Activated CD4-positive, CD25-positive, alpha-beta regulatory T cell treated with anti-CD3 and anti-CD28 coated beads, Interleukin-2, amount 50 U/mL, for 72 hours (primary cell): ENCODE results near the gene BTBD7.

Experiments used
- DNase-seq: peaks from one replicate; pipeline ENCODE4 v3.0.0; 2021

BTBD7 gene

DNA sequence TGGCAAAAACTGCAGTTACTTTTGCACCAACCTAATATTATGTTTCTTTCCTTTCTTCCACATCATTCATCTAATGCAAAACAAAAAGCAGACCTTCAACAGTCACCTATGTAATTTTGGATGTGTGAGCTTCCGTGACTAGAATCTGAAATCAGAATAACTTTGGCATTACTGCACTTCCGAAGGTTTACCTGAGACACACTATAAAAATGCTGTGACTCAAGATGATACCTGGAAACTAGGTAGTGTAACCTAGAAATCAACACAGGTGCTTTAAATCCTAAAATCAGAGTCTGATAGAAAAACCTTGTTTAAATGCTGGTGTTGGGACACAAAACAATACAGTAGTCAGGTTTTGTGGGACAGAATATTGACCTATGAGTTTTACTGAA is 2.2 kb downstream of the BTBD7 start:
- DNase-seq, result no peak

DNA sequence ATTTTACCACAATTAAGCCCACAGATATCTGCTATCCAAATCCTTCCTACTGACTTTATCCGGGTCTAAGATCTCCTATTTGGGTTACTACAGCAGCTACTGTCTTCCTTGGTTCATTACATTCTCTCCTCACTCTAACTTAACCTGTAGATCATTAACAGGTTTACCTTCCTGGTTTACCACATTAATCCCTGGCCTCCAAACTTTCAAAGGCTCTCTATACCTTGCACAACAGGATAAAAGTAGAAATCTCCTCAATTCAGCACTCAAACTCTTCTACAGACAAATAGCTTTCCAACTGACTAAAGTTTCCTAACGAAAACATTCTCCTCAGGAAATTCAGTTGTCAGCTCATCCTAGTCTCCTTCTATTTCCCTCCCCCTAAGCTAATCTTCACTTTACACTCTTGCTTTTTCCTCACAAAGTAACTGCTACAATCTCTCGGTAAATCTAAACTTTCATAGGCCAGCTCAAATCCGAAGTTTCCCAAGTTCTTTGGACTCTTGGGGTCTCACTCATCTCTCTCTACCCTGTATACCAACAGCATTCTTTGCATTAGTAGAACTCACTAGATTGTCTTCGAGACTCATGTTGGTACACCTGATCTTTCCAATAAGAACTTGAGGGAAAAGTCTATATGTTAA is 2.7 kb downstream of the BTBD7 start:
- no peak for DNase-seq

DNA sequence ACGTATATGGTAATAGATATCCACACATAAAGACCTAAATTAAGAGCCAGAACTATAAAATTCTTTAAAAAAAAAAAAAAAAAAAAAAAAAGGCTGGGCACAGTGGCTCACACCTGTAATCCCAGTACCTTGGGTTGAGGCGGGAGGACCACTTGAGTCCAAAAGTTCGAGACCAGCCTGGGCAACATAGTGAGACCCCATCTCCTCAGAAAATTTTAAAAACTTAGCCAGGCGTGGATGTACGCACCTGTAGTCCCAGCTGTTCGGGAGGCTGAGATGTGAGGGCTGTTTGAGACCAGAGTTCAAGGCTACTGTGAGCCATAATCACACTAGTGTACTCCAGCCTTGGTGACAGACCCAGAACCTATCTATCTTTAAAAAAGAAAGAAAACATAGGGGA is 4.3 kb downstream of the BTBD7 start:
- DNase-seq, result no peak

DNA sequence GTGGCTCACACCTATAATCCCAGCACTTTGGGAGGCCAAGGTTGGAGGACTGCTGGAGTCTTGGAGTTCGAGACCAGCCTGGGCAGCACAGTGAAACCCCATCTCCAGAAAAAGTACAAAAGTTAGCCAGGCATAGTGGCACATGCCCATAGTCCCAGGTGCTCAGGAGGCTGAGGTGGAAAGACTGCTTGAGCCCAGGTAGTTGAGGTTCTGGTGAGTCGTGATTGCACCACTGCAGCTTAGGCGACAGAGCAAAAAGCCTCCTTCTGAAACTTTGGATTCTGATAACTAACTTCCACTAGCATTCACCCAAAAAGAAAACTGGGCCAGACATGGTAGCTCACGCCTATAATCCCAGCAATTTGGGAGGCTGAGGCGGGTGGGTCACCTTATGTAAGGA is 6.6 kb downstream of the BTBD7 start:
- DNase-seq, result no peak

DNA sequence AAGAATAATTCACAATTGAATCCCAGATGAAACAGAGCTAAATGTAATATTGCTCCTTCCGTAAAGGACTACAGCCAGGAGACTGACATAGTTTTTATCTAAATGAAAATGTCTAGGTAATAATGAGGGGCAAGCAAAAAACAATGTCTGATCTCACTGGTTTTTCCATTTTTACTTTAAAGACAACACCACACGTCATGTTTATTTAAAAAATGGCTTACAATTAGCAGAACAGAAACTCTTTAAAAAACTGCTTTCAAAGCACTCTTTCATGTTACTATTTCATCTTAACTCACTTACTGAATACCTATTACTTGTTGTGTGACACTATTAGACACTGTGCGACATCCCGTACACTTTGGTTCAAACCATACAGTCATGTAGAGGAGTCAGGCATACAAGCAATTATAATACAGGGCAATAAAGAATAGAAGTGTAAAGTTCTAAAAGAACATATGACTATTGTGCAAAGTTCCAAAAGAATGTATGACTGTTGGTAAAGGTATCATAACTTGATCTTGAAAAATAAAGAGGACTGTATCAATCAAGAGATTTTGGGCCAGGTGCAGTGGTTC is 9.1 kb downstream of the BTBD7 start:
- DNase-seq, result no peak

DNA sequence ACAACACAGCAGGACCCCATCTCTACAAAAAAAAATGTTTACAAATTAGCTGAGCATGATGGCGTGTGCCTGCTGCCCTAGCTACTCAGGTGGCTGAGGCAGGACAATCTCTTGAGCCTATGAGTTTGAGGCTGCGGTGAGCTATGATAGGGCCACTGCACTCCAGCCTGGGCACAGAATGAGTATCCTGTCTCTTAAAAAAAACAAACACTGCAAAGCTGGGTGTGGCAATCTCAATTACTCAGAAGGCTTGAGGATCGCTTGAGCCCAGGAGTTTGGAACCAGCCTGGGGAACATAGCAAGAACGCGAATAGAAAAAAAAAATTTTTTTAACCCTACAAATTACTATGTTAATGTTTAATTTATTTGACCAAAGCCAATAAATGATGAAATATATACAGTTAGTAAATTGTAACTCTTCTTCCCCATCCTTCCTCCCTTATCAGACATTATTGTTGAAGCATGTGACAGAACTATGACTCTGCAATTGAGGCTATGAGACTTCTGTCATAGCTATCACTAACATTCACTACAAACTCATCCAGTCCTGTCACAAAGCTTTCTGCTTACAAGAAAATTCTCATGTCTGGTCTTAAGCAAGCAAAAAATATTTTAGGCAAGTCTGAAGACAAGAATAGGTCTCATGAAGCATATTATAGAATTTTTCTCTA is 9.8 kb downstream of the BTBD7 start:
- no peak for DNase-seq

DNA sequence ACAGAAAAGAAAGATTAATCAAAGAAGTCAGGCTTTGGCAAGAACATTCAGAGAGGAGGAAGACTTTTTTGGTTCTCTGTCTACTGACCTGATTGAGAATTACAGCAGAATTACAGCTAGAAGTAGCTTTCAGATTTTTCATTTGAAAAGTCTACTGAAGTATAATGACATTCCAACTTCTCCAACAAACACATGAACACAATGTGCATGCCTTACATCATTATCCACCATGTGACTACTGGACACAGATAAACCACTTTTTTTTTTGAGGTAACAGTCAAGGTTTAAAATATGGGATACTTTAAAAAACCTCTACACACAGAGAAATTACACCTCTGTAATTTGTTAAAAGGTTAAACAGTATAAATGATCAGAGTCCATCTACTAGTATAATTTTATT is 12.3 kb downstream of the BTBD7 start:
- DNase-seq, result no peak

DNA sequence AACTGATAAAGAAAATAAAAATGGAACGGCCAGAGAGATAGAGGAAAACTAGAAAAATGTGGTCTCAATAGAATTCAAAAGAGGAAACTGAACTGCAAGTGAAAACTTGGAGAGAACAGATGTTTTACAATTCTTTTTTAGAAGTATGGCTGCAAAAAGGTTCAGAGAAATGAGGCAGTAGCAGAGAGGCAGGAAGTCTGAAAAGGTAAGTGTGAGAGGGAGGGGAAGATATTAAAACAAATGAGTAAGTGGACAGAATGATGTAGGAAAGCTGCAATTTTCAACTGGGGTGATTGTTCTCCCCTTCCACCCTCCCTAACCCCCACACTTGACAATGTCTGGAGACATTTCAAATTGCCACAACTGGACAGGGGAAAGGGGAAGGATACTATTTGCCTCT is 12.9 kb downstream of the BTBD7 start:
- DNase-seq, result no peak

DNA sequence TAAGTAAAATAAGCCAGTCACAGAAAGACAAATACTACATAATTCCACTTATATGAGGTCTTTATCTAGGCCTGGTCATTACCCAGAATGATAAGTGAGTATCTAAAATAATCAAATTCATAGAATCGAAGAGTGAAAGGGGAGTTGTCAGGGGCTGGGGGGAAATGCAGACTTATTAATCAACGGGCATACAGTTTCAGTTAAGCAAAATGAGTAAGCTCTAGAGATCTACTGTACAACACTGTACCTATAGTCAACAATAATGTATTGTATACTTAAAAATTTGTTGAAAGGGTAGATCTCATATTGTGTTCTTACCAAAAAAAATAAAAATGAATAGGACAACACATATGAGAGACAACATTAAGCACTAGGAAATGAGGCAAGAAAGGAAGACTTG is 13.3 kb downstream of the BTBD7 start:
- no peak for DNase-seq

DNA sequence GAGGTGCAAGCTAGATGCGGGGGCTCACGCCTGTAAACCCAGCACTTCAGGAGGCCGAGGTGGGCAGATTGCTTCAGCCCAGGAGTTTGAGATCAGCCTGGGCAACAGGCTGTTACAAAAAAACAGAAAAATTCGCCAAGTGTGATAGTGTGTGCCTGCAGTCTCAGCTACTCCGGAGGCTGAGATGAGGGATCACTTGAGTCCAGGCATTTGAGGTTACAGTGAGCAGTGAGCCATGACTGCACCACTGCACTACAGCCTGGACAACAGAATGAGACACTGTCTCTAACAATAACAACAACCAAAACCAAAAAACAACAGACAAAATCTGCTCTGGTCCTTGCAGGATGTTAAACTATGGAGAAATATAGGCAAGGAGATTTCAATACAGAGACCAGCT is 13.9 kb downstream of the BTBD7 start:
- no peak for DNase-seq

DNA sequence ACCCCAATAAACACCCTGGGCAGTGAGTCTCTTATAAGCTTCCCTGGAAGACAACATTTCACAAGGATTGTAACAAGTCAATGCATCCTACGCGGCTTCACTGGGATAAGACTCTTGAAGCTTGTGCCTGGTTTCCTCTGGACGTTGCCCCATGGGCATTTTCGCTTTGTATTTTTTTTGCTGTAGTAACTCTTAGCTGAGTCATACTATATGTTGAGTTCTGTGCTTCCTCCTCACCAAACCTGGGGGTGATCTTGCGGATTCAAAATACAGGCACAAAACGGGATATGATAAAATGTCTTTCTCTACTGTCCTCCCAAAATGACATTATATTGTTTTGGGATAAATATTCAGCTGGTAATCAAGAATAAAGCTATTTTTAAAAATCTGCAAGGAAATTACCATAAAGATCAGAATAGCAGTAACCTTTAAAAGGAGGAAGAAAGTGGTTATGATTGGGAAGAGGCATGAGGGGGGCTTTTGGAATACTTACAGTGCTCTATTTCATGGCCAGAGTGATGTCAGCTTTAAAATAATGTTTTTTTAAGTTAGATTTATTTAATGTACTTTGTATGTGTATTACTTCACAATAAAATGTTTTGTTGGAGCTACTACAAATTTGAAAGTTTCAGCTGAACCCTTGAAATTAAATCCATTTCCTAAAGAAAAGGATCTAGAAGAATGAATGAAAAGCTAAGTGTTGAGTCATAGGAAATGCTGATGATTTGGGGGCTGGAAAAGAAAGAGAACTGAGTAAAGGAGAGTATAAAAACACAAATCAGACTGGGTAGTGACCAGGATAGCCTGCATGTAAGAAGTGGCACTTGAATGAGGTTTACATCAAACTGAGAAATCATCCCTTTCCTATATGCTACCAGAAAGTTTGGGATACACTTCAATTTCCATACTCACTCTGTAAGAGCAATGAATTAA is 14.7 kb downstream of the BTBD7 start:
- no peak for DNase-seq

DNA sequence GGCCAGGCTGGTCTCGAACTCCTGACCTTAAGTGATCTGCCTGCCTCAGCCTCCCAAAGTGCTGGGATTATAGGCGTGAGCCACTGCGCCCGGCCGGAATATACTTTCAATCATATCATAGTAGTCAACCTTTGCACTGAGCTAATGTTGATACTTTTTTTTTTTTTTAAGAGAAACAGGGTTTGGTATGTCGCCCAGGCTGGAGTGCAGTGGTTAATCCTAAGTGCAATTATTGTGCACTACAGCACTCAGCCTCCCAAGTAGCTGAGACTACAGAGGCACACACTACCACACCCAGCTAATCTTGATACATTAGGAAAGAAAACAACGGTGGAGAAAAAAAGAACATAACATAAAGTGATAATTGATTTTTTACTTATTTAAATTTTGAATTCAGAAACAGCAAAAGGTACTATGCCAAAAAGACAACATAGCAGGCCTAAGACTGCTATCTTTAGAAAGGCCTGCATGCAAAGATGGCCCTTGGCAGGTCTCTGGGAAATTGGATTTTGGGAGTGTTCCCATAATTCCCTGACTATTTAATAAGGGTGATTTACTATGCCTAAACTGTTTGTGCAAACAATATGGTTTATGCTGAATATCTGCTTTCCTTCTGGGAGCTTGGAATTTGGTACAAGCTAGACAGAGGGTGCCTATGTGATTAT is 15.5 kb downstream of the BTBD7 start:
- DNase-seq, result no peak

DNA sequence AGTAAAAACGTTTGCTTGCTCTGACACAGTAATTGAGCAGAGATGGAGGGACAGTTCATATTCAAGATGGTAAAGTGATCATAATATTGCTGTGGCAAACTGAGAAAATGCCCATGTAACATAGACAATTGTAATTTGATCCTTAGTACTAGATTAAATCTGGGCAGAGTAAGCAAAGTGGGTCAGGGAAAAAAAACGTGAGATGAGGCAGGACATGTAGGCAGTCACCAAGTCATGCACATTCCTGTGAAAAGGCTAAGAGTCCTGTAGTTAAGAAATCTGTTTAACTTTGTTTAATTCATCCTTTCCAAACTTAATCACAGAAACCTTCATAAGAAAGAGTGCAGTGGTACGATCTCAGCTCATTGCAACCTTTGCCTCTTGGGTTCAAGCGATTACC is 16.1 kb downstream of the BTBD7 start:
- no peak for DNase-seq

DNA sequence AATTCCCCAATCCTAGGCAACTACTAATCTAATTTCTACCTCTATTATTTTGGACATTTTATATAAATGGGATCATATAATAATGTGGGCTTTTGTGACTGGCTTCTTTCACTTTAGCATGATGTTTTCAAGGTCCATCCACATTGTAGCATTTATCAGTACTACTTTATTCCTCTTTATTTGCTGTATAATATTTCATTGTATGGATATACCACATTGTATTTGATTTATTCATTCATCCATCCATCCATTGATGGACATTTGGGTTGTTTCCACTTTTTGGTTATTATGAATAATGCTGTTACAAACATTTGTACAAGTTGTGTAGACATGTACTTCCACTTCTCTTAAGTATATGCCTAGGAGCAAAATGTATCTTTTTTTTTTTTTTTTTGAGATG is 17.3 kb downstream of the BTBD7 start:
- DNase-seq, result no peak

DNA sequence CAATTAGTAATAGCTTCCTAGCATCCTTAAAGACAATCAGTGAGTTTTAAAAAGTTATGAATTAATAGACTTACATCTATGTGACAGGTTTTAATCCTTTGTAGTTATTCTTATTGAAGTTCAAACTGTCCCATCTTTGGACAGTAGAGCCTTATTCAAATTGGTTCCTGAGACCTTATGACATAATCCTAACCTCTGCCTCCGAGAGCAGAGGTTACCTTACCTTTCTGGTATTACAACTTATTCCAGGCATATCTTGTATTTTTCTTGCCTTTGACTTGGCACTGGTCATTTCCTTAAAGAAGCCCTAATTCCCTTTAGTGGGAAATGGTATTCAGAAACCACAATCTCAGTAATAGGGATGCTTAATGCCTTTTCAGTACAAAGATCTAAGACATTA is 21.8 kb downstream of the BTBD7 start:
- DNase-seq, result no peak

DNA sequence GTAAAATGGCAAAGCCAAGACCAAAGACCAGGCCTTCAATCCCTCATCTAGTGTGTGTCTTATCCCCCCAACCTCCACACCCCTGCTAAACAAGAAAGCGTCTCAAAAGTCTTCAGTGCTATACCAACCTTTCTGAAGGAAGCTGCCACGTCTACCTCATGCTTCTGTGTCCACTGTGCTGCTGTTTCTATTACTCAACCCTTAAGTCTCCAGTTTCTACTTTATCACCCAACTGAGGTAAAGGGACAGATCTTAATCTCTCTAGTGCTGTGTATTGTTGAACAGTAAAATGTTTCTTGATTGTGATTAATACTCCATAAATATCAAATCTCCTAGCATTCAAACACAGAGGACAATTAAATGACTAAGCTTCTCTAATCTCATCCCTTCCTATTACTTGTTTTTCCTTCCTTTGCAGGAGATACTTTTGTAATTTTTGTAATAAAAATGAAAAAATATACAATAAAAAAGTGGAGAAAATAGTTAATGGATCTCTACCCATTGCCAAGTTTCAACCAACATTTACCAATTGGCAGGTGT is 23.3 kb downstream of the BTBD7 start:
- DNase-seq, result no peak

DNA sequence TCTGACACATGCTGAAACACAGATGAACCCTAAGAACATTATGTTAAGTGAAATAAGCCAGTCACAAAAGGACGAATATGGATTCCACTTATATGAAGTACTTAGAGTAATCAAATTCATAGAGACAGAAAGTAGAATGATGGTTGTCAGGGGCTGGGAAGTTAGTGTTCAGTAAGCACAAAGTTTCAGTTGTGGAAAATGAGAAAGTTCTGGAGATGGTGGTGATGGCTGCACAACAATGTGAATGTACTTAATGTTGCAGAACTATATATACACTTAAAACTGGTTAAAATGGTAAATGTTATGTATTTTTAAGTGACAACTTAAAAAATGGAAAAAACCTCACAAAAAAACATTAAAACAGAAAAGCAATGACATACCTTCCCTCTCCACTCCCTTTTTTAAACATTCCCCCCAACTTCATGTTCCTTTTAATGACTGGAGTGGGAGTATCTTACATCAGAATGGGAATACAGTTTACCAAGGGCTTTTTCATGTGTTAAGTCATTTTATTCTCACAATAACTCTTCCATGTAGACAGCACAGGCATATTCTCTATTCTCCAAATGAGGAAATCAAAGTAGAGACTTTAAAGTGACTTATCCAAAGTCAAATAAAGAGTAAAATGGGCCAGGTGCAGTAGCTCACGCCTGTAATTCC is 24.0 kb downstream of the BTBD7 start:
- no peak for DNase-seq

DNA sequence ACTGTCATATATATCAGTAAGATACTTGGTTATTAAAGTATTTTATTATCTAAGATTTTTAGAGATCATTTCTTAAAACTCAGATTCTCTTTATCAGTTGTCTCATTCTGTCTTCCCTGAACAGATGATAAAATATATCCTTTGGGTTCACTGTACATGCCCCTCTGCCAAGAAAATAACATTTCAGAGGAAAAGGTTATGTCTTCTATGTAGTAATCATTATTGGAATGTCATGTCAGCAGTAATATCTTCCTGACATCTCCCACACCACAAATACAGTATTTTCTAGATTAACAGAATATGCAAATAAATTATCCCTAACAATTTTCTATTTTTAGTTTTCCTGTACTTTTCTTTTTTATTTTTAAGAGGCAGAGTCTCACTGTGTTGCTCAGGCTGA is 26.0 kb downstream of the BTBD7 start:
- no peak for DNase-seq

DNA sequence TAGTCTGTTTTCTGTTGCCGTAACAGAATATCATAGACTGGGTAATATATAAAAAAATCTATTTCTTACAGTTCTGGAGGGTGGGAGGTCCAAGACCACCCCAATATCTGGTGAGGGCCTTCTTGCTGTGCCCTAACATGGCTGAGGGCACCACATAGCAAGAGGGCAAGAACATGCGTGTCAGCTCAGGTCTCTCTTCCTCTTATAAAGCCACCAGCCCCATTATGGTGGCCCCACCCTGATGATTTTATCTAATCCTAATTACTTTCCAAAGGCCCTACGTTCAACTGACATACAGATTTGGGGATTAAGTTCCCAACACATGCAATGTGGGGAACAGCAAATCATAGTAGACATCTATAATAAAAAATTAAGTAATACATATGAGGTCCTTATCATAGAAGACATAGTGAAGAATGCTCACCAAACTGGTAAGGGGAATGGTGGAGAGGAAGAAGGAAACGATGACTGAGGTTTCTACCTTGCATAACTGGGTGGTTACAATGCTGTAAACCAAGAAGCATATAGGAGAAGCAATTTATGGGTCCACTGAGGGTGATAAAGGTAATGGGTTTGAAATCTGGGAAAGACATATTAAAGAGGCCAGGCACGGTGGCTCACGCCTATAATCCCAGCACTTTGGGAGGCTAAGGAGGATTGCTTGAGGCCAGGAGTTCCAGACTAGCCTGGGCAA is 27.0 kb downstream of the BTBD7 start:
- DNase-seq, result no peak

DNA sequence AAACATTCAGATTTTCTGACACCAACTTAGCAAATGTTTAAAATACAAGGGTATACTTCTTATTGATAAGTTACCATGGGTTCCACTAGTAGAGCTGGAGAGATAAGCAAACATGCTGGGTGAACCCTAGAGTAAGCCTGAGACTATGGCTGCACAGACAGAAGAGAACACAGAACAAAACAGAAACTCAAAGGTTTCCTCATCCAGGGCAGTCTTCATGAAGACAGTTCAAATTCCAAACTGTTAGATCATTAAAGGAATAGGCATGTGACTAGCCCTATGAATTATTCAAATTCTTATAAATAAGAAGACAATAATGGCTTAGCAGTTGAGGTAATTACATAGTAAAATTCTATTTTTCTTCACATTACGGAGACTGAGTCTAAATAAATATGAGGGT is 28.1 kb downstream of the BTBD7 start:
- DNase-seq, result no peak

DNA sequence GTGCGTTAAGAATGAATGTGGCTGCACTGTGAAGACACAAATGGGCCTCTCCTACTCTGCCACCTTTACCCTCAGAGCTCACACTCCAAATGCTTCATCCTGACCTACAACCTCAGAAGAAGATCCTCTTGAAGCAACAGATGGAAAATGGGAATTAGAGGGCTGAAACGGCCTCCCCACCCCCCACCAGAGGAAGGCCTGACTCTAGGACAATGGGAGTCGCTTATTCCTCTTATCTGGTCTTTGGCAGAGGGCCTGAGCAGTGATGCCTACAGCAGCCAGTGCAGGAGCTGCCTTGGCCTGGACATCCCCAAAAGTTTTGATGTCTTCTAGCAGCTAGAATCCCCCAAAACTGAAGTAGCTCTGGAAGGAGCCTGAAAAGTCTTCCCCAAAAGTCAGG is 29.2 kb downstream of the BTBD7 start:
- no peak for DNase-seq
